Activated CD8-positive, alpha-beta memory T cell treated with anti-CD3 and anti-CD28 coated beads, Interleukin-2, amount 10 ng/mL, durations not matched to agents 7 days and 5 days (primary cell): ENCODE results near the gene ADAMTS4. TPM values are rescaled to one million over a fixed set of nuclear protein-coding genes. Genes with fewer than 3 reads are reported as not detected.

Experiments used
- ATAC-seq: fragments of 150-1000 bp; cut with Tn5 transposase; one replicate; pipeline ENCODE4 v1.10.0; 2021; ENCODE audit warnings: moderate library complexity
- CTCF ChIA-PET: fragments of 350-600 bp; sonication (Branson Sonifier 250); formaldehyde crosslinking; loops from one replicate; lab custom pipeline; 2021; ENCODE audit warnings: antibody characterized with exemption; lab: Charles Lee
- DNase-seq: peaks from one replicate; pipeline ENCODE4 v3.0.0-alpha.2; 2020
- H3K27ac Mint-ChIP-seq: one replicate; pipeline ENCODE4 v1.8.0; 2021; ENCODE audit warnings: mild to moderate bottlenecking, mixed read lengths
- H3K27me3 Mint-ChIP-seq: one replicate; pipeline ENCODE4 v1.8.0; 2021; ENCODE audit warnings: mixed read lengths
- H3K36me3 Mint-ChIP-seq: one replicate; pipeline ENCODE4 v1.8.0; 2021; ENCODE audit warnings: mild to moderate bottlenecking, mixed read lengths
- H3K4me1 Mint-ChIP-seq: one replicate; pipeline ENCODE4 v1.8.0; 2021; ENCODE audit warnings: mixed read lengths
- H3K4me3 Mint-ChIP-seq: one replicate; pipeline ENCODE4 v1.8.0; 2021; ENCODE audit warnings: mild to moderate bottlenecking, moderate library complexity, mixed read lengths
- H3K9me3 Mint-ChIP-seq: one replicate; pipeline ENCODE4 v1.8.0; 2022; ENCODE audit warnings: low read depth, mixed read lengths
- total RNA-seq, 2 experiments: library from RNA; stranded (reverse); gene quantifications; one replicate each; pipeline ENCODE4 v1.2.3, GENCODE V29; 2021

ADAMTS4 gene
- total RNA-seq, 2 experiments from 2014 or later, result 0.30 to 0.38 TPM

DNA sequence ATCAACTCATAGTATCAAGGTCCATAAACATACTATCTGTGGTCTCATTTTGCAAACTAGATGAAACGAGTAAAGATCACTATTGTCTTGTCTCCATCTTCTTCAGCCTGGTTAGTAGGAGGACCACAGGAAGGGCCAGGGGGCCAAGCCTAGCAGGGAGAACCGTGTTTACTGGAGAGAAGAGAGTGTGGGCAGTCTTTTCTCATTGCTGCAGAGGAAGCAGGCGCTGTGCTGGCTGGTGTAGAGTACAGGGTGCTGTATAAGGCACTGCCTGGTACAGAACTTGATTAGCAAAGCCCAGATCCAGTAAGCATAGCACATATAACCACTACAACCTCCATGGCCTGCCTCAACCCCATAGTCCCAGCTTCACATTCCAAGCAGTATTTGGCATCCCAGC lies 11.5 kb downstream of the ADAMTS4 start:
- peak overlapping the region; percentile 96 for H3K27ac Mint-ChIP-seq
- ATAC-seq (no peak), DNase-seq (no peak)
- H3K27me3 Mint-ChIP-seq, result no peaks in the 10 kb centered on the region
- peaks cover 5% of the 10 kb centered on the region for H3K36me3 Mint-ChIP-seq
- H3K9me3 Mint-ChIP-seq, result no peaks in the 10 kb centered on the region
- H3K4me3 Mint-ChIP-seq, result no peak overlapping the region
- CTCF ChIA-PET, result interaction anchor here (0.7 to 2.3 kb wide), 2 partner anchors 21 to 22 kb away, joined by 4 to 11 read pairs; partner anchors contain the start of gene PPOX
- H3K4me1 Mint-ChIP-seq, result peaks cover 62% of the 10 kb centered on the region

DNA sequence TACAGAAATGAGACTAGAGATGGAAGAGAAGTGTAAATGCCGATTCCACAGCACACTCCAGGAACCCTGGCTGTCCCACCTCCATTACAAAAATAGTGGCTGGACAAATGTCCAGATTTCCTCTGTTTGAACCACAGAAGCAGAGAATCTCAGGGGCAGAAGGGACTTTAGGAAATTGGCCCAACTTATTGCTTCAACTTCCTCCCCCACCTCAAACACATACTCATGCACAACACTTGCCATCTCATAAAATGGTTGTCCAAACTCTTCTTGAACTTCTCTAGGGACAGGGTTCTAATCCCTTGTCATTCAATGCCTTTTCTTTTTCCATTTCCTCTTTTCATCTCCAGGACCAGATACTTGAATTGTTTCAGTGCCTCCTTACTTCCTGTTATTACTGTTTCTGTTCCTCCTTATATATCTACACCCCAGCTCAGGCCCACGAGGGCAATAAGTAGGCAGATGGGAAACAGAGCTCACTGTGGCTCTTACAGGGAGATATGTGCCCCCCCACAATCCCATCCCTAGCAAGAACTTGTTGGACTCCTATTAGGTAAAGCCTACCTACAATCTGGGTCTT lies 13.0 kb downstream of the ADAMTS4 start:
- peaks cover 70% of the 10 kb centered on the region for H3K4me1 Mint-ChIP-seq
- H3K4me3 Mint-ChIP-seq, result peak overlapping the region; percentile 61
- peak; percentile 4 for ATAC-seq
- CTCF ChIA-PET, result interaction anchor here (0.7 to 2.5 kb wide), 8 partner anchors 8 to 129 kb away, joined by 3 to 21 read pairs (median 5); partner anchors contain the start of genes B4GALT3, DEDD, NDUFS2 and PPOX
- no peaks in the 10 kb centered on the region for H3K9me3 Mint-ChIP-seq
- H3K27me3 Mint-ChIP-seq, result no peaks in the 10 kb centered on the region
- no peak for DNase-seq
- H3K36me3 Mint-ChIP-seq, result peaks cover 5% of the 10 kb centered on the region
- peak overlapping the region; percentile 96 for H3K27ac Mint-ChIP-seq

- DNase-seq (peak; percentile 93), ATAC-seq (peak; percentile 80)
- Mint-ChIP-seq H3K27ac (peak overlapping the region; percentile 96), H3K4me1 (peaks cover 75% of the 10 kb centered on the region), H3K9me3 (no peaks in the 10 kb centered on the region), H3K36me3 (peaks cover 5% of the 10 kb centered on the region), H3K4me3 (peak overlapping the region; percentile 61), H3K27me3 (no peaks in the 10 kb centered on the region)
- CTCF ChIA-PET, result interaction anchor here (1.2 to 2.5 kb wide), 5 partner anchors 8 to 53 kb away, joined by 3 to 21 read pairs (median 11); partner anchors contain the start of genes B4GALT3, DEDD, NDUFS2 and PPOX
These were observed 13.6 kb downstream of the ADAMTS4 start for GRCh38 chr1:161185282-161185682.

DNA sequence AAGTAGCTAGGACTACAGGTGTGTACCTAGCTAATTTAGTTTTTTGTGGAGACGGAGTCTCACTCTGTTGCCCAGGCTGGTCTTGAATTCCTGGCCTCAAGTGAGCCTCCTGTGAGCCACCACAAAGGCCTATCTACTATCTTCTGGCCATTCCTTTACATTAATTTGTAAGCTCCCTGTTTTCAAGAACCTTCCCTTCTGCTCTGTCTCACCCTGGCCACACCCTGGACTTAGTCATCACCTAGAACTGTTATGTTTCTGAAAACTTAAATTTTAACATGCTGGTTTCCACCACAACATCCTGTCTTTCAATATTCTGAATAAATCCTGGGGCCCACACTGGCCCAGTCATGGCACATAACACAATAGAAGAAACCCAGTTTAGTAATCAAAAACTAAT lies 16.6 kb downstream of the ADAMTS4 start:
- Mint-ChIP-seq H3K27me3 (no peaks in the 10 kb centered on the region), H3K27ac (peak overlapping the region; percentile 96), H3K36me3 (peaks cover 4% of the 10 kb centered on the region), H3K9me3 (no peaks in the 10 kb centered on the region), H3K4me1 (peaks cover 78% of the 10 kb centered on the region), H3K4me3 (peak overlapping the region; percentile 25)
- CTCF ChIA-PET, result interaction anchor here (0.7 to 5.3 kb wide), 12 partner anchors 10 to 535 kb away, joined by 3 to 61 read pairs (median 10); partner anchors contain the start of genes NDUFS2, PPOX, SLAMF1 and TOMM40L
- DNase-seq (peak; percentile 85), ATAC-seq (peak; percentile 67)

GRCh38 chr1:161180639-161181038 lies 18.2 kb downstream of the ADAMTS4 start:
- DNase-seq, result no peak
- Mint-ChIP-seq H3K4me3 (no peak overlapping the region), H3K36me3 (peaks cover 9% of the 10 kb centered on the region), H3K27me3 (no peaks in the 10 kb centered on the region), H3K27ac (peak overlapping the region; percentile 71), H3K9me3 (no peaks in the 10 kb centered on the region), H3K4me1 (peaks cover 74% of the 10 kb centered on the region)
- no peak for ATAC-seq
- CTCF ChIA-PET, result interaction anchor here (0.6 to 5.3 kb wide), 11 partner anchors 10 to 235 kb away, joined by 3 to 61 read pairs (median 7); partner anchors contain the start of genes ADAMTS4, NDUFS2, PPOX and TOMM40L

DNA sequence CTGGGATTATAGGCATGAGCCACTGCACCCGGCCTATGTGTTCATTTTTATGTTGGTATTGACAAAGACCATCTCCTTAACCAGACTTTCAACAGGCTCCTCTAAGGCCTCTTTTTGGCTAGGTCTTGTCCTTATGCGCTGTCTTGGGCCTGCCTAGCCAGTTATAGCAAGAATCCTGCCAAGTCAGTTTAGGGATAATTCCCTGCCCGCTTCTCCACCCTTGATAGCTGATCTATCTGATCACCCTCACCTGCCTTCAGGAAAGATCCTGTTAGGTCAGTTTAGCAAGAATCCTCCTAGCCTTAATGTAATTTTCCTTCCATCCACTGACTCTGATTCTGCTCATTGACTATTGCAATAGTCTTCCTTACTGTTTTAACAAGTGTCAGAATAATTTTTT lies 19.2 kb downstream of the ADAMTS4 start:
- DNase-seq (no peak), ATAC-seq (no peak)
- Mint-ChIP-seq H3K36me3 (peaks cover 15% of the 10 kb centered on the region), H3K4me1 (peaks cover 72% of the 10 kb centered on the region), H3K9me3 (no peaks in the 10 kb centered on the region), H3K4me3 (no peak overlapping the region), H3K27me3 (no peaks in the 10 kb centered on the region), H3K27ac (peak overlapping the region; percentile 56)
- CTCF ChIA-PET, result interaction anchor here (1.0 to 5.3 kb wide), 6 partner anchors 12 to 203 kb away, joined by 3 to 61 read pairs (median 31); partner anchors contain the start of genes NDUFS2, PPOX and TOMM40L

GRCh38 chr1:161177936-161178244 lies 21.0 kb downstream of the ADAMTS4 start:
- Mint-ChIP-seq H3K27me3 (no peaks in the 10 kb centered on the region), H3K9me3 (no peaks in the 10 kb centered on the region), H3K4me3 (peak overlapping the region; percentile 99), H3K27ac (peak overlapping the region; percentile 99), H3K36me3 (peaks cover 26% of the 10 kb centered on the region), H3K4me1 (peaks cover 64% of the 10 kb centered on the region)
- CTCF ChIA-PET, result interaction anchor here (1.1 to 3.7 kb wide), 7 partner anchors 8 to 50 kb away, joined by 3 to 34 read pairs (median 5); partner anchors contain the start of genes PPOX and TOMM40L
- no peak for DNase-seq
- no peak for ATAC-seq

- peak within 1 kb of the TSS; percentile 99 for H3K27ac Mint-ChIP-seq
- H3K27me3 Mint-ChIP-seq, result no peaks in the 10 kb centered on the region
- peaks cover 58% of the 10 kb centered on the region for H3K4me1 Mint-ChIP-seq
- CTCF ChIA-PET, result interaction anchor here (1.1 to 3.7 kb wide), 7 partner anchors 9 to 51 kb away, joined by 3 to 34 read pairs (median 5); partner anchors contain the start of genes PPOX and TOMM40L
- H3K36me3 Mint-ChIP-seq, result peaks cover 28% of the 10 kb centered on the region
- H3K4me3 Mint-ChIP-seq, result peak within 1 kb of the TSS; percentile 99
- peak; percentile 92 for ATAC-seq
- no peaks in the 10 kb centered on the region for H3K9me3 Mint-ChIP-seq
- DNase-seq, result peak; percentile 94
These were observed 21.5 kb downstream of the ADAMTS4 start, which contains the start of gene B4GALT3 for GRCh38 chr1:161177112-161177935. B4GALT3 (minus strand) TSS chr1:161177507; CDS start chr1:161176060, 1,447 bp downstream.

DNA sequence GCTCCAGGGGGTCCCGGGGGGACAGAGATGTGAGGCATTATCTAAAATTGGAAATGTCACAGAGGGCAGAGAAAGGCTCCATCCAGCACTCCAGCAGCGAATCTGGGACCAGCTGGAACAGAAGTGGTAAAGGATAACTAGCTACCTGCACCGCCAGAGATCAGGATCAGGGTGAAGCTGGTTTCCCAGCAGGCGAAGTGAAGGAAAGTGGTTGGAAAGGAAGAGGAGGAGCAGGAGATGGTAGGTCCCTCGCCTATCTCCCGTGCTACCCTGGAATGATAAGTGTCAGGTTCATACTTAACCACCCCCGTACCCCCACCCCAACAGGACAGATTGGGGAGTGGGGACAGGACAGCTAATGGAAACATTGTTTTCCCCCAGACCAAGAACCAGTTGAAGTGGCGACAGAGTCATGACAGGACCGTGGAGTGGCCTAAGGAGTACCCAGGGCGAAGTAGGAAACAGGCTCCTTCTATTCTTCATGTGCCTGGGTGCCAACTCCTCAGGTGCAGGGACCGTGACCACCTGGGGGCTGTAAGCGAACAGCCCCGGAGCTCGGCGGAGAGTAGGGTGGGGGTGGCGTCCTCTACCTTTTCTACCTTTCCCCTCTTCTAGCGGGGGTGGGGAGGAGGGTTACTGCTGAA lies 22.3 kb downstream of the ADAMTS4 start:
- Mint-ChIP-seq H3K4me3 (peak overlapping the region; percentile 99), H3K4me1 (peaks cover 51% of the 10 kb centered on the region), H3K27ac (peak overlapping the region; percentile 99), H3K9me3 (no peaks in the 10 kb centered on the region), H3K36me3 (peaks cover 32% of the 10 kb centered on the region), H3K27me3 (no peaks in the 10 kb centered on the region)
- DNase-seq (no peak), ATAC-seq (no peak)
- CTCF ChIA-PET, result interaction anchor here (1.1 to 3.7 kb wide), 6 partner anchors 8 to 51 kb away, joined by 3 to 34 read pairs (median 6); partner anchors contain the start of genes PPOX and TOMM40L

DNA sequence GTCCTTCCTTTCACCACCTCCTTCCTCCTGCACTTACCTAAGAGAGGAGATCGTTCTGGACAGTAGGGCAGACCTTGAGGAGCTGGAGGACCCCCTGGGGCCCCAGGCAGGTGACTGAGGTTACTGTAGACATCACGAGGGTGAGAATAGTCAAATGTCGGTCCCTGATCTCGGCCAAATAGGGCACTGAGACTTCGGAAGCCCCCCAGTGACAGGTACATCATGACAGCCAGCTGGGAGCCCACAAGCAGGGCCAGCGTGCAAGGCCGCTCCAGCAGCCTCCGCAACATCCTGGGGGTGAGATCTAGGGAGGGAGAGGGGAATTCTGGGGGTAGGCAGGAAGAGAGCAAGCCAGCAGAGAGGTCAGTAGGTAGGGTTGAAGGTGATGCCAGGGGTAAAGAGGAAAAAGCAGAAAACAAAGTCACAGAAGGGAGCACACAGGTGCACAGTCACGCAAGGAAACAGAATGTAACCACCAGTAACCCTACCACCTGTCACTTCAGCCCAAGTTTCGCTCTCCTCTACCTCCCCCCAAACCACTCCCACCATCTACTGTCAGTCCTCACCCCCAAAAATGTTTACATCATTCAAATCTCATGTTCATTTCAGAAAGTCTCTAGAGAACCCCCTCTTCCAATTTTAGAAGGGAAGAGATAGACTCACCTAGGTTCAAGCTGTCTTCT lies 22.9 kb downstream of the ADAMTS4 start:
- H3K36me3 Mint-ChIP-seq, result peaks cover 38% of the 10 kb centered on the region
- CTCF ChIA-PET, result interaction anchor here (1.2 to 3.7 kb wide), 3 partner anchors 10 to 137 kb away, joined by 5 to 34 read pairs (median 12); partner anchors contain the start of gene PPOX
- peak overlapping the region; percentile 99 for H3K27ac Mint-ChIP-seq

GRCh38 chr1:161174911-161175310 lies 23.9 kb downstream of the ADAMTS4 start:
- H3K4me1 Mint-ChIP-seq, result peaks cover 40% of the 10 kb centered on the region
- peaks cover 40% of the 10 kb centered on the region for H3K36me3 Mint-ChIP-seq
- ATAC-seq, result no peak

More for the DNA sequence above, 22.9 kb downstream of the ADAMTS4 start:
- ATAC-seq (no peak), DNase-seq (no peak)
- H3K9me3 Mint-ChIP-seq, result no peaks in the 10 kb centered on the region
- no peaks in the 10 kb centered on the region for H3K27me3 Mint-ChIP-seq
- peaks cover 48% of the 10 kb centered on the region for H3K4me1 Mint-ChIP-seq
- peak overlapping the region; percentile 99 for H3K4me3 Mint-ChIP-seq

GRCh38 chr1:161173711-161174110 lies 25.1 kb downstream of the ADAMTS4 start:
- peaks cover 40% of the 10 kb centered on the region for H3K36me3 Mint-ChIP-seq
- CTCF ChIA-PET, result no interaction called here

More at GRCh38 chr1:161174911-161175310, 23.9 kb downstream of the ADAMTS4 start:
- Mint-ChIP-seq H3K27me3 (no peaks in the 10 kb centered on the region), H3K4me3 (no peak overlapping the region), H3K27ac (no peak overlapping the region), H3K9me3 (no peaks in the 10 kb centered on the region)
- DNase-seq, result no peak
- CTCF ChIA-PET, result interaction anchor here (1.2 to 3.7 kb wide), 2 partner anchors 9 to 136 kb away, joined by 5 to 34 read pairs; partner anchors contain the start of gene PPOX

More at GRCh38 chr1:161173711-161174110, 25.1 kb downstream of the ADAMTS4 start:
- Mint-ChIP-seq H3K9me3 (no peaks in the 10 kb centered on the region), H3K4me3 (no peak overlapping the region), H3K27ac (no peak overlapping the region), H3K4me1 (peaks cover 39% of the 10 kb centered on the region), H3K27me3 (no peaks in the 10 kb centered on the region)
- DNase-seq (no peak), ATAC-seq (no peak)
